B cell (primary cell): ENCODE measurements around the gene RRP1. TPM values are rescaled to one million over a fixed set of nuclear protein-coding genes. Genes with fewer than 3 reads are reported as not detected.

Experiments
- ATAC-seq: fragments of 200-7000 bp; cut with Tn5 transposase; one replicate; pipeline ENCODE4 v1.10.0; 2021; ENCODE audit warnings: low read depth, mild to moderate bottlenecking, moderate number of reproducible peaks, moderate library complexity
- CTCF ChIA-PET: fragments of 350-600 bp; sonication (Branson Sonifier 250); formaldehyde crosslinking; loops from one replicate; lab custom pipeline; 2021; ENCODE audit warnings: antibody characterized with exemption, inconsistent platforms; lab: Charles Lee
- POLR2A ChIA-PET: fragments of 350-600 bp; sonication (Branson Sonifier 250); formaldehyde crosslinking; loops from one replicate; lab custom pipeline; 2021; ENCODE audit warnings: antibody characterized with exemption; lab: Charles Lee
- DNase-seq: peaks from one replicate; pipeline ENCODE4 v3.0.0; 2013
- H2AFZ ChIP-seq: 2 replicates; pipeline ENCODE4 v1.6.1; 2012; ENCODE audit warnings: mild to moderate bottlenecking, low read depth, low read length; ENCODE audit not compliant: insufficient read depth, poor library complexity, severe bottlenecking
- H3K27ac ChIP-seq, 2 donors: 1 replicate in 1 of 2; 2 replicates in 1 of 2; pipeline ENCODE4 v1.5.1; 2012 to 2013; ENCODE audit warnings: low read length in 2 of 2, mild to moderate bottlenecking in 2 of 2, moderate library complexity in 1 of 2
- H3K27me3 ChIP-seq, 4 experiments: fragments of 200-600 bp in 1 of 4; sonication (generic) in 1 of 4; replicated peaks in 1 of 4; 1 replicate in 2 of 4; 2 replicates in 2 of 4; pipeline versions ENCODE4 v1.6.1 to v1.7.0; 2013 to 2016; ENCODE audit warnings: low read length in 3 of 4, mild to moderate bottlenecking in 2 of 4, mixed read lengths in 1 of 4, moderate library complexity in 1 of 4; ENCODE audit not compliant: insufficient read depth in 4 of 4, control insufficient read depth in 3 of 4; ENCODE audit errors: control extremely low read depth in 1 of 4
- H3K36me3 ChIP-seq, 2 experiments: replicated peaks in 1 of 2; 1 replicate in 1 of 2; 2 replicates in 1 of 2; pipeline versions ENCODE4 v1.6.1 to v1.7.1; 2013; ENCODE audit warnings: low read length in 1 of 2; ENCODE audit not compliant: insufficient read depth in 2 of 2, control insufficient read depth in 1 of 2; ENCODE audit errors: control extremely low read depth in 1 of 2, extremely low read depth in 1 of 2
- H3K4me1 ChIP-seq, 2 donors: fragments of 200-600 bp in 1 of 2; sonication (generic) in 1 of 2; 1 replicate in 1 of 2; 2 replicates in 1 of 2; pipeline versions ENCODE4 v1.5.1 to v1.6.1; 2013 to 2017; ENCODE audit warnings: low read length in 2 of 2; ENCODE audit not compliant: control insufficient read depth in 2 of 2, insufficient read depth in 2 of 2
- H3K4me2 ChIP-seq: replicated peaks from 2 replicates; pipeline ENCODE3; 2012; ENCODE audit warnings: mild to moderate bottlenecking, low read depth, low read length; ENCODE audit not compliant: poor library complexity, severe bottlenecking
- H3K4me3 ChIP-seq, 5 experiments: fragments of 200-600 bp in 1 of 5; sonication (generic) in 1 of 5; 1 replicate in 3 of 5; 2 replicates in 2 of 5; pipeline versions ENCODE4 v1.5.1 to v1.7.0; 2011 to 2016; ENCODE audit warnings: low read length in 4 of 5, mild to moderate bottlenecking in 4 of 5, low read depth in 2 of 5, control low read depth in 1 of 5, moderate library complexity in 1 of 5; ENCODE audit not compliant: insufficient read depth in 1 of 5; ENCODE audit errors: control extremely low read depth in 1 of 5, extremely low read depth in 1 of 5
- H3K79me2 ChIP-seq: fragments of 200-600 bp; sonication (generic); one replicate; pipeline ENCODE4 v1.6.0; 2016; ENCODE audit warnings: low read length; ENCODE audit not compliant: control insufficient read depth, insufficient read depth
- H3K9ac ChIP-seq: fragments of 200-600 bp; sonication (generic); 2 replicates; pipeline ENCODE4 v1.6.1; 2017; ENCODE audit warnings: mild to moderate bottlenecking, low read length, moderate library complexity
- H3K9me3 ChIP-seq, 3 donors: one replicate each; pipeline versions ENCODE4 v1.6.1 to v1.7.1; 2013; ENCODE audit warnings: low read length in 2 of 3; ENCODE audit not compliant: control insufficient read depth in 2 of 3, insufficient read depth in 1 of 3; ENCODE audit errors: control extremely low read depth in 1 of 3
- H4K20me1 ChIP-seq: 2 replicates; pipeline ENCODE4 v1.6.0; 2012; ENCODE audit warnings: mild to moderate bottlenecking, low read length; ENCODE audit not compliant: insufficient read depth, control insufficient read depth, poor library complexity, severe bottlenecking
- H3K27ac Mint-ChIP-seq: one replicate; pipeline ENCODE4 v1.8.0; 2021; ENCODE audit warnings: mixed read lengths
- H3K27me3 Mint-ChIP-seq: one replicate; pipeline ENCODE4 v1.8.0; 2021; ENCODE audit warnings: mixed read lengths
- H3K4me1 Mint-ChIP-seq: one replicate; pipeline ENCODE4 v1.8.0; 2021; ENCODE audit warnings: mixed read lengths
- H3K4me3 Mint-ChIP-seq: one replicate; pipeline ENCODE4 v1.8.0; 2021; ENCODE audit warnings: mixed read lengths
- H3K9me3 Mint-ChIP-seq: one replicate; pipeline ENCODE4 v1.8.0; 2022; ENCODE audit warnings: mixed read lengths; ENCODE audit not compliant: insufficient read depth
- CTCF ChIP-seq: fragments of 200-600 bp; IDR thresholded peaks from one replicate; pipeline ENCODE4 v1.8.0; 2022; ENCODE audit warnings: antibody characterized with exemption, mild to moderate bottlenecking
- EZH2 ChIP-seq: IDR thresholded peaks from 2 replicates; pipeline ENCODE4 v1.6.1; 2012; ENCODE audit warnings: borderline replicate concordance, low read depth, mild to moderate bottlenecking, moderate library complexity, low read length; ENCODE audit not compliant: insufficient read depth, poor library complexity, severe bottlenecking
- WGBS: methylation state at CpG from one replicate; pipeline ENCODE4 v1.1.5; 2013; ENCODE audit warnings: missing lambda C conversion rate; ENCODE audit not compliant: insufficient coverage; 5-methylcytosine and 5-hydroxymethylcytosine counted together
- intact Hi-C: fragments of 100-400 bp; cut with micrococcal nuclease; formaldehyde crosslinking; loops from one replicate; pipeline ENCODE4 v1.10.0; 2022
- polyA plus RNA-seq: library from polyadenylated mRNA; depleted of rRNA; stranded (reverse); fragments of >200 nt; gene quantifications from 2 replicates; pipeline ENCODE4 v1.2.3, GENCODE V29; 2012
- total RNA-seq, 2 donors: library from RNA; stranded (reverse); fragments of 120-200 nt in 1 of 2; gene quantifications; 1 replicate in 1 of 2; 2 replicates in 1 of 2; pipeline versions ENCODE4 v1.2.3 to v1.2.4, GENCODE V29; 2013 to 2022

Gene RRP1
- total and polyA plus RNA-seq, 2 donors (not counting 1 experiment from before 2014, with no cell fraction given), result 9.6 to 27.8 TPM

GRCh38 chr21:43754948-43755781 lies 34.2 kb upstream of the RRP1 start:
- Mint-ChIP-seq H3K4me1 (no peaks in the 10 kb centered on the region), H3K27ac (no peak overlapping the region), H3K4me3 (no peak overlapping the region), H3K9me3 (no peaks in the 10 kb centered on the region), H3K27me3 (no peaks in the 10 kb centered on the region)
- Histone ChIP-seq H3K9ac (no peak overlapping the region), H3K9me3 (peaks cover 0 to 8% (median 0%) of the 10 kb centered on the region in 3 donors), H3K27me3 (no peaks in the 10 kb centered on the region), H3K4me2 (no peak overlapping the region), H2AFZ (no peak overlapping the region), H3K4me3 (no peak overlapping the region), H3K36me3 (peaks cover 0 to 34% of the 10 kb centered on the region in 2 experiments), H3K4me1 (no peaks in the 10 kb centered on the region), H4K20me1 (no peaks in the 10 kb centered on the region), H3K27ac (no peak overlapping the region), H3K79me2 (no peaks in the 10 kb centered on the region)
- DNase-seq (no peak), ATAC-seq (no peak)
- WGBS, result 96% methylated on average over 26 of the region's 26 CpGs
- ChIA-PET CTCF (no interaction called here), POLR2A (no interaction called here)
- TF ChIP-seq CTCF, result no peak
- no peak for TF ChIP-seq EZH2
- intact Hi-C loops, result no loop called here

- Histone ChIP-seq H3K9ac (no peak overlapping the region), H3K9me3 (peaks cover 0 to 8% (median 0%) of the 10 kb centered on the region in 3 donors), H3K36me3 (peaks cover 0 to 37% of the 10 kb centered on the region in 2 experiments), H3K4me2 (no peak overlapping the region), H3K4me3 (no peak overlapping the region), H2AFZ (no peak overlapping the region), H3K27me3 (no peaks in the 10 kb centered on the region), H3K79me2 (no peaks in the 10 kb centered on the region), H4K20me1 (no peaks in the 10 kb centered on the region), H3K27ac (no peak overlapping the region), H3K4me1 (no peaks in the 10 kb centered on the region)
- ChIA-PET CTCF (no interaction called here), POLR2A (no interaction called here)
- Mint-ChIP-seq H3K9me3 (no peaks in the 10 kb centered on the region), H3K27ac (no peak overlapping the region), H3K4me3 (no peak overlapping the region), H3K4me1 (no peaks in the 10 kb centered on the region), H3K27me3 (no peaks in the 10 kb centered on the region)
- intact Hi-C loops, result no loop called here
- no peak for TF ChIP-seq CTCF
- no peak for TF ChIP-seq EZH2
- WGBS, result 98% methylated on average over 33 of the region's 37 CpGs
- DNase-seq (no peak), ATAC-seq (no peak)
These were observed 33.4 kb upstream of the RRP1 start for GRCh38 chr21:43755820-43756594.
